Activated CD4-positive, alpha-beta T cell treated with anti-CD3 and anti-CD28 coated beads, Interleukin-2, Interleukin-4, amounts not matched to agents 100 ng/mL and 50 ng/mL, durations not matched to agents 16 hours and 8 hours (primary cell): ENCODE measurements around the gene RPL37A.
A peak's percentile ranks its signal among the peaks of the same experiment; 100 is the strongest.

Experiments used
- DNase-seq: peaks from one replicate; pipeline ENCODE4 v3.0.0-alpha.2; 2020; ENCODE audit warnings: low spot score

The RPL37A gene

DNA sequence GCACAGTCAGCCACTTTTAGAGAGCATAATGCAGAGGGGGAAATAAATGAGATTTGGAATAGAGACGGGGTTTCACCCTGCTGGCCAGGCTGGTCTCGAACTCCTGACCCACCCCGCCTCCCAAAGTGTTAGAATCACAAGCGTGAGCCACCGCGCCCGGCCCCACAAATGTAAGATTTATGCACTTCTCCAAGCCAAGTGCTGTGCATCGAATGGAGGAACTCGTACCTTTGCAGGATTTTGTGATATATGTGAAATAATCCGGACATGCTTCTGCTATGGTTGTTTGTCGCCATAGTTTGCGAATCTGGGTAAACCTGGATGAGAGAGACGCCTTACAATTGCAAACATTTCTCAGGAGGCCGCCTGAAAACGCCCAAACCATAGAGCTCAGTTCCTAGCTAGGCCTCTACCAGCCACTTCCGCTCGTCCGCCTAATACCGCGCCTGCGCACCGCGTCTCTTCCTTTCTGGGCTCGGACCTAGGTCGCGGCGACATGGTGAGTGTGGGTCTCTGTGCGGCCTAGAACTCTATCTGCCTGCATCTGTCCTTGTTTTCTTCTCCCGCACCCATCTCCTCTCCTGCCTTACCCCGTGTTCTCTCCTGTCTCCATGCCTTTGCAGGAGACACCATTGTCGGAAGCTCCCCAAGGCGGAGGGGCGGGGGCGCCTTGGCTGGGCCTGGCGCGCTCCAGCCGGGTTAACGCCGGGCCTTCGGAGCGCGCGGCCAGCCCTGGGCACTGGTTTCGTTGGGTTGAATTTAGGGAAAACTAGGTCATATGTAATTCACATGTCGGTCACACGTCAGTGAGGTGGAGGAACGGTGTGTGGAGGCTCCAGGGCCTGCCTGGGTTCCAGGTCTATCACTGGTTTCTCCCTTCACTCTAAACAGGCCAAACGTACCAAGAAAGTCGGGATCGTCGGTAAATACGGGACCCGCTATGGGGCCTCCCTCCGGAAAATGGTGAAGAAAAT, at the start of gene RPL37A:
Gene RPL37A, plus strand, starts transcription at position 466 of the 974 bp plus-strand sequence. Its CDS starts 31 bp downstream, at position 497.
- peak; percentile 96 for DNase-seq

DNA sequence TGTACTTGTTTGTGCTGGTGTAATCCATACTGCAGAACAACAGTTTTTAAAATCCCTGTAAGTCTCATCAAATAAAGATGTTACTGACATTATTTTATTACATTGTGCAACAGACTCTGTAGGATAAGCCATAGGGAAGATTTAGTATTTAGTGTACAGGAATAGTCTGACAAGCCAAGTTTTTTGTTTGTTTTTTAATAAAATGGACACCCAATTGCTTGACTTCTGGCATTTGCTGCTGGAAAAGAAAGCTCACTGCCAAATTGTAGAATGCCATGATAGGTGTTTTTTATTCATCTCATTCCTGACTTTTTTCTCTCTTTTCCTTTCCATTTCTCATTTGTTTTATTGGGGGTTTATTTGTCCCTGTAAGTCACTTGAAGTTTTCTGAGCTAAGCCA, 48.3 kb upstream of the RPL37A start:
- DNase-seq, result no peak

DNA sequence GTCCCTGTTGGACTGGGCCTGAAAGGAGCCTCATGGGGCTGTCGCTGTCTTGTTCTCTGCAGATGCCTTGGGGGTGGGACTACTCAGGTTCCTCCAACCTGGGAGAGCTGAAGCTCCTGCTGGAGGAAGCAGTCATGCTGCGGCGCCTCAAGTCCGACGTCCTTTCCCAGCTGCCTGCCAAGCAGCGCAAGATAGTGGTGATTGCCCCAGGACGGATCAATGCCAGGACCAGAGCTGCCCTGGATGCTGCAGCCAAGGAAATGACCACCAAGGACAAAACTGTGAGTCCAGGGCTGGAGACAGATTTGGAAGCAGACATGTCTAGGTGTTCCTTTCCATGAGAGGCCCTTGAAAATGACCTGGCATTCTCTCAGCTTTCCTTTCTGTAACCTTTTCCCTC, 47.9 kb upstream of the RPL37A start:
- DNase-seq, result no peak

DNA sequence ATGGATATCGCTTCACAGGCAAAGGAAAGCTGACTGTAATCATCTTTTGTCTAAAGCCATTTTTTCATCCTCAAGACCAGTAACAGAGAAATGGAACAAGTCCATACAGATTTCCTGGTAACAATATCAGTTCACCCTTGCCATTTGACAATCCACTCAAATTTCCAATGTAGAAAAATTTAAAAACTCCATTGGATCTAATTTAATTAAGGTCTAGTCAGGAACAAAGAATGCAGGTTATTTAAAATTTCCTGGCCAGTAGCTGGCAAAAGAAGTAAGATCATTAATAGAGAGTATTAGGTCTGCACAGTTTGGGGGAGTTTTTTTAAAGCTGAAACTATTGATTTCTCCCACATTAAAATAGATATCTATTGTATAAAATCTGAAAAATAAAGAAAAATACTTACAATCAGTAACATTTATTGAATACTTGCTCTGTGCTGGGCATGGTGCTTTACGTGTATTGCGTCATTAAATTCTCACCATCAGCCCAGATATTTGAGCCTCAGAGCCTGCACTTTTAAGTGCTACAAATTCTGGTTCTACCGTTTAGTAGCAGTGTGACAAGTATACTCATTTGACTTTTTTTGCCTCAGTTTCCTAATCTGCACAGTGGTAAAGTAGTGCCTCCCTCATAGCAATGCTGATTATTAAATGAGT, 44.6 kb upstream of the RPL37A start:
- DNase-seq, result no peak

DNA sequence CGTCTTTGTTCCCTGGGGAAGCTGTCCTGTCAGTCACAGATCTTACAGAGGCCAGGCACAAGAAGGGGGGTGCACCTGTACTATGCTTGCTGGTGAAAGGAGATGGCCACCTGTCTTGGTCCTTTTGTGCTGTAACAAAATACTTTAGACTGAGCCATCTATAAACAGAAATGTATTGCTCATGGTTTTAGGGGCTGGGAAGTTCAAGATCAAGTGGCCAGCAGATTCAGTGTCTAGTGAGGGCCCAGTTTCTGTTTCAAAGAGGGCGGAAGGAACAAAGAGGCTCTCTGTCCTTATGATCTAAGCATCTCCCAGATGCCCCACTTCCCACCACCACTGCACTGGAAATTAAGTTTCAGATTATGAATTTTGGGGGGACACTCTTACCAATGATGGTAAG, 35.5 kb upstream of the RPL37A start:
- DNase-seq, result no peak

DNA sequence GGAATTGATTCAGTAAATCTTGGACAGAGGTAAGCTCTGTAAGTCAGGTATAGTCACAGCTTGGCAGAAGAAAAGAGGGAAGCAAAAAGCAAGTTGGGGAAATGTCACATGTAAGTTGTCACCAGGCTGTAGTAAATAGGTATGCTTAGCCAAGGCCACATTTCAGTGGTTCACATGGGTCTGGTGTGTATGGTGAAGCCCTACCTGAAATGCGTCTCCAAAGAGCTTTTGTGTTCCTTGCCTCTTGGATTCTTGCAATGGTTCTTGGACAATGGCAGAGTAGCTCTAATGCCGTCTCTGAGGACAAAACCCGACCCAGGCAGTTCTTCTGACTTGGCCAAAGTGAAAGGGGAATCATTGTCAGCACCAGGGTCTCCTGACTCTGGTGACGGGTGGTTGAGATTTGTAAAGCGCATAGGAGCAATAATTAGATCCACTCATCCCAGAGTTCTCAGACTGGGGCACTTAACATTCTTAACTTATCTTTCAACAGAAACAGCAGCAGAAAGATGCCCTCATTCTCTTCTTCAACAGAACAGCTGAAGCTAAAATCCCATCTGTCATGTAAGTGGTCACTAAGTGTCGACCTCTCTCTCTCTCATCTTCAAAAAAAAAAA, 34.4 kb upstream of the RPL37A start:
- no peak for DNase-seq

DNA sequence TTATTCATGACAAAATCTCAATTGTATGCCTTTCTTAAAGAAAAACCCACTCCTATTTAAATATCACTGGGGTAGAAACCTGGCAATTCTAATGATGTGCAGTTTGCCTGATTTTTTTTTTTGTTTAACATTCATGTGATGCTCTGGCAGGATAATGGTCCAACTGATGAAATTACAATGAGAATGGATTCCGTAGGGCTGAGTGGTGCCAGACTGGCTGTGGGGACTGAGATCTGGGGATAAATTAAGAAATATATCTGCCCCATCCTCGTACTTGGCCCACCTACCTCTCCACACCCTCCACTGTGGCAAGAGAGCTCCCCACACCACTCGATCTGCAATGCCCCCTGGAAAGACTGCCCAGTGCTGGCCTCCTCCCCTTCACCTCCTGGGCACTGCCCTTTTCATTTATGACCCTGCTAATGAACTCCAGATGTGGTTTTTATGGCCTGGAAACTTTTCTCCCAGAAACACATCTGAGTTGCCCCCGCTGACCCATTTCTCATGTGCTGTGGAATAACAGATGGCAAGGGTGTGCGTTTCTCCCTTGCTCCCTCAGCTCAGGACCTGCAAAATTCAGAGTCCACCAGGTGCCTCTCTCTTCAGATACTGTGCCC, 33.0 kb upstream of the RPL37A start:
- no peak for DNase-seq

DNA sequence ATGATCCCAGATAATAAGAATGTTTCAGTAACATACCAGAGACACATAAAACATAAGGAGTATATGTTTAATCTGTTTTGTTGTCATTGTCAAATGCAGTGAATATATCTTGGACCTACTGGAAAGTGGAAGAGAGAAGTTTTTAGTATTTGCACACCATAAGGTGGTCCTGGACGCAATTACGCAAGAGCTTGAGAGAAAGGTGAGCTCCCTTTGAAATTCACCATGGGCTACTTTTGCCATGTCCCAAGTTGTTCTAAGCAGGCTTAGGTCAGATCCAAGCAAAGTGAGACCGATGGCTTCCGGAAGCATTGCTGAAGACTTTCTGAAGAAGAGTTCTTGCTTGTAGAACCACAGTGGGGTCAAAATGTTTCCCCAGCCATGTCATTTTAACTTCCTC, 30.8 kb upstream of the RPL37A start:
- no peak for DNase-seq

DNA sequence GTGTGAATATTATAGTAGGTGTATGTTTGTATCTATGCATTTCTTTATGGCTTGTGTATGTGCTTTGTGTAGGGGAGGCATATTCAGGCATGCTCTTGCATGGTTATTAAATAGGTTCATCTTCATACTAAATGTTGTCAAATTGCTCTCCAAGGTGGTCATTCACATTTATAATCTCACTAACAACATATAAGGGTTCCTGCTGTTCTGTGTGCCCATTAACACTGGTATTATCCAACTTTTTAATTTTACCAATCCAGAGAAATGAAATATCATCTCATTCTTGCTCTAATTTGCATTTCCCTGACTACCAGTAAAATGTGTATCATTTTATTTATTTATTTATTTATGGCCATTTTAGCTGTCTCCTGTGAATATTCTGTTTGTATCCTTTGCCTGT, 29.0 kb upstream of the RPL37A start:
- no peak for DNase-seq

DNA sequence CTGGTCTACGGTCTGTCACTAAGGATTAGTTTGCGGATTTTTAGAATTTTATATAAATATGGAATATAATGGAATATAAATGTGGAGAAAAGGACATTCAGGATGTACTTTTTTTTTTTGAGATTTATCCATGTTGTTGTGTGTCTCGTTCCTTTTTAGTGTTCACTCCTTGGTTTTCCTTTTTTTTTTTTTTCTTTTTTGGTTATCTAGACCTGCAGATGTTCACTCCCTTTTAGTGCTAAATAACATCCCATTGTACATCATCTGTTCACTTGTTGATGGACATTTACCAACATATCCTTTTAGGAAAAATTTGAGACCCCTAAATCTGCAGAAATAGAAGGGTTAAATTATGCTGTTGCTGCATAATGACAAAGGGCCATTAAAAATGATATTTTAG, 25.5 kb upstream of the RPL37A start:
- DNase-seq, result no peak

DNA sequence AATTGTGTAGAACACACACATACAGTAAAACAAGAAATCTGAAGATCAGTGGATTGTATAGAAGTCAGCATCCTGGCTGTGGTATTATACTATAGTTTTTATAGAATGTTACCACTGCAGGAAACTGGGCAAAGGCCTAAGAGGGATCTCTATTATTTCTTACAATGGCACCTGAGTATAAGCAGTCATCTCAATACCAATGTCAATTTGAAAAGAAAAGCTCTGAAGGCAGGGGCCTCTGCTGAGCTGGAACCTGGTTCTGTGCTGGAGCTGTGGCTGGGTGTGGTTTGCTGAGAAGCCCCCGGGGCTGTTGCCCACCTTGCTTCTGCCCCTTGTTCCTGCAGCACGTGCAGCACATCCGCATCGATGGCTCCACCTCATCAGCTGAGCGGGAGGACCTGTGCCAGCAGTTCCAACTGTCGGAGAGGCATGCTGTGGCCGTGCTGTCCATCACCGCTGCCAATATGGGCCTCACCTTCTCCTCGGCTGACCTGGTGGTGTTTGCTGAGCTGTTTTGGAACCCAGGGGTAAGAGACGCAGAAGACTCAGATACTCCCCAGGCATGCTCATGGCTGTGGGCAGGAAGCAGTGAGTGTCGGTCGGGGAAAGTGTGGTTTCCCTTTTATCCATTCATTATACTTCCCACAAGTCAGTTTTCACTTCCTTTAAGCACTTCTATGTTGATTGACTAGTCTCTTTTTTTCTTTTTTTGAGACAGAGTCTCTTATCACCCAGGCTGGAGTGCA, 23.5 kb upstream of the RPL37A start:
- peak; percentile 48 for DNase-seq

DNA sequence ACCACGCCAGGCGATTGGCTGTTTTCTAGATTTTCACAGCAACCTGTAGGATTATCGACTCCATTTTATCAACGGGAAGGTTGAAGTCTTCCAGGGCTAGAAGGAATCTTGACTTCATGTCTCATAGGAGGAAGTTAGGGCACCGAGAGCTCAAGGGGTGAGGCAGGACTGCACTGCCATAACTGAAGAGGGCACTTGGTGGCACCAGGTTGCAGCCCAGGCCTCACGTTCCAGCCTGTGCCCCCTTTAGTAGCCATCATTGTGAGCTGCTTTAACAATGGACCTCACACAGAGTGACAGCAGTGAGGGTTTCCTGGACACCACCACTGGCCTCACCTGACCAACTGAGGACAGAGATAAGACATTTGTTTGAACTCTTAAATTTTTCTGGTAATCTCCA, 22.9 kb upstream of the RPL37A start:
- DNase-seq, result no peak

DNA sequence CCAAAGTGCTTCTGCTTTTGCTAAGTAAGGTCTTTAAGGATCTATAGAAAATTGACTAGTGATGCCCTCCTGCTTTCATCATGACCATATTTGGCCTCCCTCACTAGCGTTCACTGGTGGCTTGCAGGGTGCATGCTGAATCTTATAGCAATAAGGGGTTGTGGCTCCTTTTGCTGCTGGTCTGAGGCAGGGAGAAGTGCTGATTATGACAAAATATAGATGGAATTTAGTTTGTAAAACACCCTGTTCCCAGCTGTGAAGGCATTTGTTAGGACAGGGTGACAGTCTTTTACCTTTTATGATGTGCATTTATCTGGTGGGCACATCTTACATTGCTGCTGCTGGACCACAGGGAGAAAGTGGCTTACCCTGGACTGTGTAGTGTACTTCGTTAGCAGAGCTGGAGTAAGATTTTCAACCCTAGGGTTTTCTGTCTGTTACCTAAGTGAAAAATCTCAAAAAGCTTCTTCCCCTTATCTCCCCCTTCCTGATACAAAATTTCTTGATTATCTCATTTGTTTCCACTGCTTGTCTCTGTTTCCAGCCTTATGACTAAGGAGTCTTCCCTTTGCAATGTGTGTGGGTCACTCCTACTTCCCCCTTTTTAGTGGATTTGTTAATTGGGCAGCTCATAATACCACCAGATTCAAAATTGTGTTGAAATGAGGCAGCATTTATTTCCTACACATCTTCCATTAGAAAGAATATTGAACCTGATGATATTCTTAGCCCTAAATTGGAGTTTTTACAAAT, 21.2 kb upstream of the RPL37A start:
- no peak for DNase-seq

DNA sequence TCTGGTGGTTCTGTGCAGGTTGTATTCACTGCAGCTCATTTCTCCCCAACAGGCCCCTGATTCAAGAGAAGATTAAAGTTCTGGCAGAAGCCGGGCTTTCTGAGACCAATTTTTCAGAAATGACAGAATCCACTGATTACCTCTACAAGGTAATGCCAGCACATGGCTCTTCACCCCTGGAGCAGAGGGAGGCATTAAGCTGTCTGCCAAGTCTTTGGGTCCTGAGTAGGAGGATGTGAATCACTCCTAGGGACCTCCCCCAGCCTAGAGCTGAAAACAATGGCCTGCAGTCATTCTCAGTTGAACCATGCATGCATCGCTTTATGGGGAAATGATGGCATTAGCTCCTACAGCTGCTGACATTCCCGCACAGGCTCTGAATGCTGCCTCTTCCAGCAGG, 20.5 kb upstream of the RPL37A start:
- no peak for DNase-seq

DNA sequence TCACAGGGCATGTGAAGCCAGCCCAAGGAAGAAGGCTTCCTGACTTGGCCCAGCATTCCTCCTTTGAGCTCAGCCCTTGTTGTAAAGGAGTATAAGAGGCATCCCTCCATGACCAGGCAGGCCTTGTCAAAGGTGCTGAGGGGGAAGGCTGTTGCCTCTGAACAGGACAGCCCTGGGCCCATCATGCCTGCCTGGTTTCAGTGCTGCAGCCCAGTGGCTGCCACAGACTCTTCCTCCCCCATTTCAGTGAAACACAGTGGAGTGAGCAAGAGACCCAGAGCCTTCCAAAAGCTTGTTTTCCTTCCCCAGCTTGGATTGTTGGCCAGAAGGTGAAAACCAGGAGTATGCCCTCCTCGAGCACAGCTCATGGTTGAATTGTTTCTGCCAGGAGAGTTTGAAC, 19.9 kb upstream of the RPL37A start:
- DNase-seq, result no peak

DNA sequence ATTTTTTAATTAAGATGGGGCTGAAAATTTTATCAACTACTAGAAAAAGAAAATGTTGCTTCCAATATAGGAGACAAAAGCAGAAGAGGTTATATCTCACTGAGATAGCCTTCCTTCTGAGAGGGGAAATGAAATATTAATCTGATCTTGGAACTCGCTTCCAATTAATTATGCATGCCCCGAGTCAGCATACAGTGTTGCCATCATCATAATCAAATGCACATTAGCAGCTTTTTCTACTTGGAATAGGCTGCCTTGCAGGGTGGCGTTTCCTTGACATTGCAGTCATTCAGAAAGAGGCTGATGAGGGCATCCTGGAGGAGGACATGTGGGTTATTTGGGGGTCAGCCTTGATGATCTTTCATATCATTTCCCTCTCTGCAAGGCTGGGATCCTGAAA, 18.4 kb upstream of the RPL37A start:
- no peak for DNase-seq

DNA sequence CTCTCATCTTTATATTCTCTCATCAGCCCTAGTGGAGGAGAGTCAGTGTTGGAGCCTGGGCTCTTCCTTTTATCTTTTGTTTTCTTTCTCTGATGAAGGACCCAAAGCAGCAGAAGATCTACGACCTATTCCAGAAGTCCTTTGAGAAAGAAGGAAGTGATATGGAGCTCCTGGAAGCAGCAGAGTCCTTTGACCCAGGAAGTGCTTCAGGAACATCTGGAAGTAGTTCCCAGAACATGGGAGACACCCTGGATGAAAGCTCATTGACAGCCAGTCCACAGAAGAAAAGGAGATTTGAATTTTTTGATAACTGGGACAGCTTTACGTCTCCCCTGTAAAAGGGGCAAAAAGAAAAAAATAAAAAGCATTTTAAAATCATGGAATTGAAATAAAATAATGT, 16.0 kb upstream of the RPL37A start:
- DNase-seq, result no peak

DNA sequence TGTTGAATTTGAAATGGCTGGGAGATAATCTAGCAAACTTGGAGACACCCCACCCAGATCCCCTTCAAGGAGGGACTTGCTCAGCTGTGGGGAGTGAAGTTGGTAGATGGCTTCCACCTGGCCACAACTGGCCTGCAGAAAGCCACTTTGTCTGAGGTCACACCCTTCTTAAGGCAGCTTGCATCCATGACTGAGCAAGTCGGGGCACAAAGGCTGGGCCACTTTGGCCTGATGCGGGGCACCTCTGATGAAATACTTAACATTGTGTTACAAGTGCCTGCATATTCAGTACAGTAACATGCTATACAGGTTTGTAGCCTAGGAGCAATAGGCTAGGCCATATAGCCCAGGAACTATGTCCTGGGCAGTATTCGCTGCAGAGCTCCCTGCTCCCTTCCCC, 13.4 kb upstream of the RPL37A start:
- DNase-seq, result no peak

DNA sequence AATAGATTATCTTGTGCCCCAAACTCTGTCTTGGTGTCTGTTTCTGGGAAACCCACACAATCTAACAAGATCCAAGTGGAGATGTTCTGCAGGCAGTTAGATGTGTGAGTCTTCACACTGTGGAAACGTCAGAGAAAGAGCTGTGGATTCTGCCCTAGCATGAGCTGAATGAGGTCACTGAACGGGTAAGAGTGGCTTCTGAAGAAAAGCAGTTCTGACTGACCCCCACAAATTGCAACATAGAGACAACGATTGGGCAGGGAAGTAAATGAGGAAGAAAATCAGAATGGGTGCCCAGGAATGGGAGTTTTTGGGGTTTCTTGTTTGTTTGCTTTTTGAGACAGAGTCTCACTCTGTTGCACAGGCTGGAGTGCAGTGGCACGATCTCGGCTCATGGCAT, 12.9 kb upstream of the RPL37A start:
- DNase-seq, result no peak

DNA sequence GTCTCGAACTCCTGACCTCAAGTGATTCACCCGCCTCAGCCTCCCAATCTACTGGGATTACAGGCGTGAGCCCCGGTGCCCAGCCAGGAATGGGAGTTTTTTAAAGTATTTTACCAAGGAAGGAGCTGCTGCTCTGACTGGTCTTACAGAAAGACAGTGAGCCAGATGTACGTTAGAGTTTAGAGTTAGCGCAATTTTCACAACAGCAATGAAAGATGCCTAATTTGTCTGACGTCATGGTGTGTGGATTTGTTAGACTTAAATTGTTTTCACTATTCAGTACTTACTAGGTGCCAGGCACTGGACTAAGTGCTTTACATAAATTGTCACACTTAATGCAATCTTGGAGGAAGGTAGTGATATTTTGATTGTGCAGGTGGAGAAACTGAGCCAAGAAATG, 12.4 kb upstream of the RPL37A start:
- DNase-seq, result no peak

DNA sequence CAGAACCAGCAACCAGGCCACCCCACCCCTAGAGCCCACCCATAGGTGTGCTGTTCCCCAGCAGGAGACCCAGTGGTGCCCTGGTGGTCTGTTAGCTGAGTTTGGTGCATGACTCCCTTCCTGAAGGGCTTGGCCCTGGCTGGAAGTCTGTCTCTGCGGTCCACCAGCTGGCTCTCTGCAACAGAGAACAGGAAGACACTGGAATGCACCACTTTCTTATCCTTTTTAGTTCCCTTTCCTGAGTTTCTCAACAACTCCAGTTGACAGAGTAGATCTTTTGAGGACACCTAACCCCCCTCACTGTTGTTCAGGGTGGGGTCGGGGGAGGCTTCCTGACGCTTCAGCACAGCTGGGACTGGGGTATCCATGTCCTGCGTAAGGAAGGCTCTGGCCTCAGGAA, 11.9 kb upstream of the RPL37A start:
- DNase-seq, result no peak
